Measurements from ENCODE around the gene DEFB126.
"Not testable (repeated sequence)": the region's sequence is repeated elsewhere in the genome, so short reads cannot be mapped to it uniquely, and the experiment has no call there.

DEFB126 gene

DNA sequence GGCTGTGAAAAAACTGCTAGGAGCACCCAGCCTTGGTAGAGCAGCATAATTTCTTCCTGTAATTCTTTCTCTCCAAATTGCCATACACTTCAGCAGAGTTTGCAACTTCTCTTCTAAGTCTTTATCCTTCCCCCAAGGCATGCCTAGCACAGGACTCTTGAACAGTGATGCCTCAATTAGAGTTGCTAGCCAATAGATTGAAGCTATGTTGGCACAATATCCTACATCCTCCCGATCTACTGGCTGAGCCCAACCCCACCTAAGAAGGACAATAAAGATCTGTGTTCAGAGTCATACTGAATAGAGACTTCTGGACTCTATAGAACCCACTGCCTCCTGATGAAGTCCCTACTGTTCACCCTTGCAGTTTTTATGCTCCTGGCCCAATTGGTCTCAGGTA is at the start of gene DEFB126:
Gene DEFB126, plus strand, starts transcription at position 301 of the 400 bp plus-strand sequence. Its CDS starts 39 bp downstream, at position 340.
- DNase-seq: no peak

DNA sequence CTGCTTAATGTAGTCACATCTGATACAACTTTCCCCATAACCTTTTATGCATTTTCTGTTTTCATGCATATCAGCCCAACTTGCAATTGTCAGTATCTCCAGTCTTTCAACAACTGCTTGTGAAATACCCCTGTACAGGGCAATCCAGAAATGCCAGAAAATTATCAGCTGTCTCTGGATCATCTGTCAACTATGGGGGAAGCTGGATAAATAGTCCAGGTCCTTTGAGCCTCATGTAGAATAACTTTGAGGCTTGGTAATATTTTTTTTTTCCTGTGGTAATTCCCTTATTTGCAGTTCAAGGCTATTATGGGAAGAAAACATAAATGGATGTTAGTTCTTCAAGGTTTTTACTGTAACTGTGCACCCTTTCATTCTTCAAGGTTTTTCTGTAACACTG is 48.7 kb upstream of the DEFB126 start:
- DNase-seq: no peak

DNA sequence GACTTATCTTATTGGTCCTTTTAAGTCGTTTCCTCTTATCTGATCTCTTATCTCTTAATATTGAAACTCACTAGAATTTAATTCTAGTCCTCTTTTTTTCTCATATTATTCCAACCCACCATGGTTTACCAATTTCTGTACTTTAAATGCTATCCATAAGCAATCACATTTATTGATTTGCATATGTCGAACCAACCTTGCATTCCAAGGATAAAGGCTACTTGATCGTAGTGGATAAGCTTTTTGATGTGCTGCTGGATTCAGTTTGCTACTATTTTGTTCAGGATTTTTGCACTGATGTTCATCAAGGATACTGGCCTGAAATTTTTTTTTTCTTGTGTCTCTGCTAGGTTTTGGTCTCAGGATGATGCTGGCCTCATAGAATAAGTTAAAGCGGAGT is 47.2 kb upstream of the DEFB126 start:
- DNase-seq: no peak

DNA sequence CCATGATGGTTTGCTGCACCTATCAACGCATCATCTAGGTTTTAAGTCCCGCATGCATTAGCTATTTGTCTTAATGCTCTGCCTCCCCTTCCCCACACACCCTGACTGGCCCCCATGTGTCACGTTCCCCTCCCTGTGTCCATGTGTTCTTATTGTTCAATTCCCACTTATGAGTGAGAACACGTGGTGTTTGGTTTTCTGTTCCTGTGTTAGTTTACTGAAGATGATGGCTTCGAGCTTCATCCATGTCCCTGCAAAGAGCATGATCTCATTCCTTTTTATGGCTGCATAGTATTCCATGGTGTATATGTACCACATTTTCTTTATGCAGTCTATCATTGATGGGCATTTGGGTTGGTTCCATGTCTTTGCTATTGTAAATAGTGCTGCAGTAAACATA is 44.7 kb upstream of the DEFB126 start:
- DNase-seq: not testable (repeated sequence)

DNA sequence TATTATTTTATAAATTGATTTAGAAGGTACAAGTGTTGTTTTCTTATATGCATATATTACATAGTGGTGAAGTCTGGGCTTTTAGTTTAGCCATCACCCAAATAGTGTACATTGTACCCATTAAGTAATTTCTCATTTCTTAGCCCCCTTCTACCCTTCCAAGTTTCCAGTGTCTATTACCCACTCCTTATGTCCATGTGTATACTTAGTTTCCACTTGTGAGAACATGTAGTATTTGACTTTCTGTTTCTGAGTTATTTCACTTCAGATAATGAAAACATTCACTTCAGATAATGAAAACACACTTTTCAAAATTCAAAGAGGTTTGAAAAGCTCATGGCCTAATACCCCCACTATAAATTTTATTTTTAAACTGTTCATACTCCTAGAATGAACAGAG is 40.4 kb upstream of the DEFB126 start:
- DNase-seq: no peak

DNA sequence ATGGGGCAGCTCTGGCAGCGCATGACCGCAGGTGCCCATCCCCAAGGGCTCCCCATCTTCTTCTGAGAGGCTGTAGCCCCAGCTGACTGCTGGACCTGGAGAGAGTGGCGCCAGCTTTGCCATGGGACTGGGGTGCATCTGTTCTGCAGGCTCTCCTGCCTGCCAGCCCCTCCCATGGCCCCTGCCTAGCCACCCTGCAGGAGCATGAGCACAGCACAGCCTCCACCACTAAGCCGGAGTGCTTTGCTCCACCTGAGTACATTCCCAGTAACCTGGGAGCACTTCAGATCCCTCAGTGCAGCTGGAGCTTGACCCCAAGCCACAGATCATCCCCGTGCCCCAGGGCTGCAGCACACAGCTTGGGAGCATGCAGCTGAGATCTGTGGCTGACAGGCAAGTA is 38.9 kb upstream of the DEFB126 start:
- DNase-seq: no peak

- DNase-seq: no peak
Observed at GRCh38 chr20:112396-112795, 30.0 kb upstream of the DEFB126 start.

GRCh38 chr20:117518-117917 is 24.9 kb upstream of the DEFB126 start:
- no peak for DNase-seq

- not testable (repeated sequence) for DNase-seq
Observed at GRCh38 chr20:129786-130323, 12.5 kb upstream of the DEFB126 start.

DNA sequence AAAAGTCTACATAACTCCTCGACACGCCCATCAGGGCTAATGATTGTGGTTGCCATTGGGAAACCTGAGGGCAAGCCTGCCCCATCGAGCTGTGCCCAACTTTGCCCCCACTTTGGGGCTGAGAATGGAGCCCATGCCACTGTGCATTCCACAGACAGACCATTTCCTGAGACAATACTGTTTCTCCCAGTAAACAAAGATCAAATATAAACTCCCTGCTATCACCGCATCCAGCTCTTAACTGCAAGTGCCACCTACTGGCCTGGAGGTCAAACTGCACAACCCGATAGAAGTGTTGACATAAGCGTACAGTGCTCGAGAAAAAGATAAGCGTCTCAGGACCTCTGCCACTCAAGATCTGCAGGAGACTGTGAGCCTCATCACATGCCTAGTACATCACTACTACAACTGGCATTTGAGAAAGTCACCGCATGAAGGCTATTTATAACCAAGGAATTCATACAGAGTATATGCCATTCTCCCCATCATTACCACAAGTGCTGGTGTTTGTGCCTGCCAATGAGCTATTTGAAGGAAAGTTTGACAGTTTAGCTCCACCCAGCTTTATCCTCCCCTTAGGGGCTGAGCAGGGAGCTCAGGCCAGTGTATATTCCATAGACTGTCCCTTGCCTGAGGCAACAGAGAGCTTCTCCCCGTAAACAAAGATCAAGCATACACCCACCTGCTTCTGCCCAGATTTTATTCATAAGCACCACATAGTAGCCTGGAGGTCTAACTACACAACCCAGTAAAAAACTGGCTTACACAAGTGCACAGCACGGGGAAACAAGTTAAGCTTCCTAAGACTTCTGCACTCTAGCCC is 4.5 kb upstream of the DEFB126 start:
- no peak for DNase-seq

DNA sequence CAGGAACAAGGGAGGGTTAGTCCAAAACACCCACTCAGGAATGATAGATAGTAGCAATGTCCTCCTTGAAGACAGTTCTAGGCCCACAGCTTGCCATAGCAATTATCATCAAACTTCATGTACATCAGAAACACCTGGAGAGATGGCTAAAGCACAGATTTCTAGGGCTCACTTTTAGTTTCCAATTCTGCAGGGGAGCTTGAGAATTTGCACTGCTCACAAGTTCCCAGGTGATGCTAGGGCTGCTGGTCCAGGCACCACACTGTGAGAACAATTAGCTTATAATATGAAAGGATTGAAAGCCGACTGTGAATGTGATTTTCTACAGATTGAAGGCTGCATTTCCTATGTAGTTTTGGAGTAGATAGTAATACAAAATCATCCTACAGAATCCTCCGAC is 3.5 kb downstream of the DEFB126 start:
- no peak for DNase-seq

DNA sequence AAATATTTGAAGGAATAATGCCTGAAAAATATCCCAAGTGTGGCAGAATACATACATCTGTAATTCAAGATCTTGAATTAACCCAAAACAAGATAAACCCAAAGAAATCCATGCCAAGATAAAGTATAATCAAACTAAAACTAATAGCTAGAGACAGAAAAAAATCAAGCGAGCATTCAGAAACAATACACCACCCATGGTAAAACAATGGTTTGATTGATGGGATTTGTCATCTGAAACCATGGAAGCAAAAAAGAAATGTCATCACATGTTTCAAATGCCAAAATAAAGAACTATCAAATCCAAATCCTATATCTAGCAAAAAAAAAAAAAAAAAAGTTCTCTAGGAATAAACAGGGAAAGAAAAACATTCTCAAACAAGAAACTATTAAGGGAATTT is 9.7 kb downstream of the DEFB126 start:
- no peak for DNase-seq

DNA sequence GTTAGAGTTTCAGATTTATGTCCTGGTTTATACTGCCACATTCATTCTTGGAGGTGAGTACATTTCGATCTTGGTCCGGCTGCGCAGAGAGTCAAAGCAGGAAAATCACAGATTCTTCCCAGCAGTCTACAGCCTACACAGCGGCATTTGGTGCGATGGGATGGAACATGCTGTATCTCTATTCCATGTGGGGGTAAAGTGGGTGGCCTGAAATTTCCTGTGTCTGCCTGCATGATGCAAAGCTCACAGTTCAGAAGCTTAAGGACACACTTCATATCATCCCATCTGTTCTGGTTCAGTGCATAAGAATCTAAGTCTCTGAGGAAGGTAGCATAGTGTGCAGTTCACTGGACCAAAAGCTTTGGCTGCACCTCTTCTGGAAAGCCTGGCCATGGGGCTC is 14.8 kb downstream of the DEFB126 start, which contains the start of gene DEFB127:
Gene DEFB127, plus strand, starts transcription at position 301 of the 400 bp plus-strand sequence. Its CDS starts 91 bp downstream, at position 392.
- DNase-seq: no peak

DNA sequence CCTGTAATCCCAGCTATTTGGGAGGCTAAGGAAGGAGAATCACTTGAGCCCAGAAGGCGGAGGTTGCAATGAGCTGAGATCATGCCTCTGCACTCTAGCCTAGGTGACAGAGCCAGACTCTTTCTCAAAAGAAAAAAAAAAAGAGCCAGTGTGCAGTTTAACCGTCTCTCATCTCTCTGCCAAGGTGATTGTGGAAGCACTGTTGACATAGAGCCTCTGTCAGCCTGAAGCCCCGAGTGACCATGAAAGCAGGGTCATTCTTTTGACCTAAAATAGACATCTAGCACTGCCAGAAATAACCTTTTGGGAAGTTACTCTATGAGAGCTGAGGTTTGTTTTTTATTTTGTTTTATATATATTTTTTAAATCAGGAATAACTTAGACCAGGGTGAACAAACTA is 22.2 kb downstream of the DEFB126 start:
- no peak for DNase-seq

DNA sequence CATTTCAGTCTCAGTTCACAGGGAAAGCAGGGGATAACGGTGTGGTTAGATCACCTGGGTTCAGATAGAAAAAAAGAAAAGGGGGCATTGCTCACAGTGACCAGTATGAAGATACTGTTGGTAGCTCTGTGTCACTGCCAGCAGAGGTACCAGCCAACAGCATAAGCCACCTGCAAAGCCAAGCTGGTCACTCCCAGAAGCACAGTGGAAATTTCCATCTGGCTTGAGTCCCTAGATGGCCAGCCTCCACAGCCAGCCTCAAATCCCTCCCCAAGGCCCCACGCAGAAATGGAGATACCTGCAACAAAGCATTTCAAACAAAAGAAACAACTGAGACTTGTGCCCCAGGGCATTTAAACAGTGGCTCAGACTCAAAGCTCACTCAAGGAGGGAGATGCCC is 26.5 kb downstream of the DEFB126 start:
- no peak for DNase-seq

- DNase-seq: no peak
Observed at GRCh38 chr20:184288-184687, 41.9 kb downstream of the DEFB126 start.

DNA sequence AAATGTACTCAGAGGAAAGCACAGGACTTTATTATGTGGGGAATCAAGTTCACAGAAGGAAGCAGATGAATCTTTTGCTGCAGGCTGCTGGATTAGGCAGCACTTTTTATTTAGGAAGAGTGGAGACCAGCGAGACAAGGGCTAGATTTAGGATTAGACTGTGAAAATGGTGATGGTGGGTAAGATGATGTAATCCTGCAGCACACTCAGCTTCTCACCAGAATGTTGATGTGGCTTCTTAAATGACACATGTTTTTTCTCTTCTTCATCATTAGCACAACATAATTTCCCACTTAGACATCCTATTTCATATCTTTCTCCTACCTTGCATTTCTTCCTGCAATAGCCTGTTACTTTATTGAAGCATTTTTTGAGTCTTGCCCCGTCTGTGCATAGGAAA is 45.3 kb downstream of the DEFB126 start:
- DNase-seq: no peak

DNA sequence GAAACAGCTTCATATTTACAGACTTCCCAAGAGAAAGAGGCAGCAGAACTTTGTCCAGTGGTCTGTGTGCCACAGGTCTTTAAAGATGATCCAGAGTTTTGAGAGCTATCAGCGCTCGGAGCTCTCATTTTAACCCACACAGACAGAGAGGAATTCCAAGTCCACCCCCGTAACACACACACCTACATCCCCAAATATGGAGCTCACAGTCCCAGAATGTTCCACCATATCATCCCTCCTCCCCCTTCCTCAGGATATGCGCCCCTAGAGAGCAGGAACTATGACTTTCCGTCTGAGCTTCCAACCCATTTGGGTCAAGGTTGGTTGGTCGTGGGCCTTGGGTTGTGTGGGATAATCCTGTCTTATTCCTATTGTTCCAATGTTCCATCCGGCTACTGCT is 47.2 kb downstream of the DEFB126 start, which contains the start of gene DEFB128:
Gene DEFB128, minus strand, starts transcription at position 101 of the 400 bp plus-strand sequence. Its CDS starts 88 bp downstream, at position 13.
- no peak for DNase-seq
